GM23338 (cell line): ENCODE results near the gene SVOPL. TPM values are rescaled to one million over a fixed set of nuclear protein-coding genes. Genes with fewer than 3 reads are reported as not detected.

Experiments used
- ATAC-seq: fragments of 200-7000 bp; cut with Tn5 transposase; 3 replicates; pipeline ENCODE4 v1.9.1; 2020
- DNase-seq: peaks from one replicate; pipeline ENCODE4 v3.0.0-alpha.2; 2015; ENCODE audit warnings: low spot score
- H2AFZ ChIP-seq: fragments of 200-600 bp; sonication (generic); 2 replicates; pipeline ENCODE4 v1.8.0; 2016; ENCODE audit warnings: antibody characterized with exemption, mild to moderate bottlenecking, moderate library complexity
- H3F3A ChIP-seq: fragments of 200-600 bp; sonication (generic); replicated peaks from 2 replicates; pipeline ENCODE4 v1.8.0; 2017; ENCODE audit warnings: antibody characterized with exemption, mixed run types, low read depth
- H3K27ac ChIP-seq: fragments of 200-600 bp; sonication (generic); 2 replicates; pipeline ENCODE4 v1.6.1; 2016; ENCODE audit warnings: low read depth
- H3K27me3 ChIP-seq: fragments of 200-600 bp; sonication (generic); 2 replicates; pipeline ENCODE4 v1.8.0; 2016; ENCODE audit warnings: mild to moderate bottlenecking, mixed run types, moderate library complexity; ENCODE audit not compliant: insufficient read depth
- H3K36me3 ChIP-seq: fragments of 200-600 bp; sonication (generic); 2 replicates; pipeline ENCODE4 v1.8.0; 2016; ENCODE audit warnings: mild to moderate bottlenecking; ENCODE audit not compliant: insufficient read depth
- H3K4me1 ChIP-seq: fragments of 200-600 bp; sonication (generic); 2 replicates; pipeline ENCODE4 v1.8.0; 2016; ENCODE audit warnings: mild to moderate bottlenecking, moderate library complexity; ENCODE audit not compliant: insufficient read depth
- H3K4me2 ChIP-seq: fragments of 200-600 bp; sonication (generic); 2 replicates; pipeline ENCODE4 v1.7.1; 2017; ENCODE audit warnings: mixed run types
- H3K4me3 ChIP-seq: fragments of 200-600 bp; sonication (generic); 2 replicates; pipeline ENCODE4 v1.6.1; 2016; ENCODE audit warnings: mixed run types
- H3K79me2 ChIP-seq: fragments of 200-600 bp; sonication (generic); replicated peaks from 2 replicates; pipeline ENCODE4 v1.8.0; 2017; ENCODE audit warnings: mild to moderate bottlenecking; ENCODE audit not compliant: insufficient read depth
- H3K9me2 ChIP-seq: fragments of 200-600 bp; sonication (generic); 2 replicates; pipeline ENCODE4 v1.8.0; 2017; ENCODE audit not compliant: insufficient read depth
- H4K20me1 ChIP-seq: fragments of 200-600 bp; sonication (generic); replicated peaks from 2 replicates; pipeline ENCODE4 v1.8.0; 2017; ENCODE audit warnings: mild to moderate bottlenecking; ENCODE audit not compliant: insufficient read depth
- H3K27ac Mint-ChIP-seq: 2 replicates; pipeline ENCODE4 v1.8.0; 2020; ENCODE audit warnings: inconsistent platforms, mild to moderate bottlenecking, moderate library complexity, mixed read lengths
- H3K27me3 Mint-ChIP-seq: 3 replicates; pipeline ENCODE4 v1.8.0; 2022; ENCODE audit warnings: low read depth, mild to moderate bottlenecking, moderate library complexity, mixed read lengths, inconsistent platforms; ENCODE audit not compliant: insufficient read depth, poor library complexity
- H3K36me3 Mint-ChIP-seq: 3 replicates; pipeline ENCODE4 v1.8.0; 2021; ENCODE audit warnings: low read depth, mild to moderate bottlenecking, inconsistent platforms, moderate library complexity, mixed read lengths
- H3K4me1 Mint-ChIP-seq: 3 replicates; pipeline ENCODE4 v1.8.0; 2020; ENCODE audit warnings: mild to moderate bottlenecking, inconsistent platforms, mixed read lengths
- H3K4me3 Mint-ChIP-seq: 3 replicates; pipeline ENCODE4 v1.8.0; 2021; ENCODE audit warnings: moderate library complexity, mild to moderate bottlenecking, inconsistent platforms, mixed read lengths
- H3K9me3 Mint-ChIP-seq: 3 replicates; pipeline ENCODE4 v1.8.0; 2020; ENCODE audit warnings: moderate library complexity, mild to moderate bottlenecking, inconsistent platforms, mixed read lengths
- CREB1 ChIP-seq: fragments of 250-450 bp; sonication (Bioruptor Pico); IDR thresholded peaks from 2 replicates; pipeline ENCODE4 v1.5.0; 2020; ENCODE audit warnings: low read depth, mild to moderate bottlenecking, moderate library complexity
- CTCF ChIP-seq, 2 experiments: fragments of 200-600 bp in 1 of 2; sonication (generic) in 1 of 2; conservative IDR thresholded peaks; 2 replicates each; pipeline versions ENCODE4 v1.5.1 to v1.6.1; 2016 to 2017; ENCODE audit warnings: antibody characterized with exemption in 2 of 2, low read depth in 2 of 2, mild to moderate bottlenecking in 2 of 2, moderate library complexity in 1 of 2
- ETS1 ChIP-seq: IDR thresholded peaks from 2 replicates; pipeline ENCODE4 v1.6.1; 2016; ENCODE audit warnings: antibody characterized with exemption
- EZH2phosphoT487 ChIP-seq: fragments of 200-600 bp; sonication (generic); IDR thresholded peaks from one replicate; pipeline ENCODE4 v1.8.1; 2018; ENCODE audit warnings: antibody characterized with exemption; ENCODE audit not compliant: unreplicated experiment
- JUNB ChIP-seq: IDR thresholded peaks from one replicate; pipeline ENCODE4 v1.6.1; 2016; ENCODE audit warnings: antibody characterized with exemption; ENCODE audit not compliant: unreplicated experiment
- NANOG ChIP-seq: IDR thresholded peaks from 2 replicates; pipeline ENCODE4 v1.6.1; 2016; ENCODE audit warnings: antibody characterized with exemption, borderline replicate concordance
- POLR2AphosphoS5 ChIP-seq: IDR thresholded peaks from 2 replicates; pipeline ENCODE4 v1.6.1; 2016; ENCODE audit warnings: antibody characterized with exemption, low read depth
- REST ChIP-seq: IDR thresholded peaks from one replicate; pipeline ENCODE4 v1.6.1; 2018; ENCODE audit warnings: antibody characterized with exemption; ENCODE audit not compliant: unreplicated experiment
- STAT1 ChIP-seq: IDR thresholded peaks from one replicate; pipeline ENCODE4 v1.6.1; 2016; ENCODE audit warnings: antibody characterized with exemption; ENCODE audit not compliant: unreplicated experiment
- ZNF114 ChIP-seq: fragments of 250-450 bp; sonication (Bioruptor Pico); IDR thresholded peaks from 2 replicates; pipeline ENCODE4 v1.5.0; 2020; ENCODE audit warnings: mild to moderate bottlenecking, moderate library complexity
- ZNF331 ChIP-seq: fragments of 250-450 bp; sonication (Bioruptor Pico); IDR thresholded peaks from 2 replicates; pipeline ENCODE4 v1.5.0; 2020; ENCODE audit warnings: low read depth, mild to moderate bottlenecking, moderate library complexity
- polyA plus RNA-seq: library from polyadenylated mRNA; unstranded; fragments of >200 nt; fragmentation: Nextera tagmentation; extraction: Ambion mirVana; gene quantifications from 2 replicates; pipeline ENCODE4 v1.2.1, GENCODE V29; 2016
- total RNA-seq: library from RNA; depleted of rRNA; stranded (reverse); fragments of >200 nt; shearing (Covaris generic); gene quantifications from 2 replicates; pipeline ENCODE4 v1.2.3, GENCODE V29; 2014
- TF ChIP-seq, protein P1 (sequence below): fragments of 250-450 bp; sonication (Bioruptor Pico); IDR thresholded peaks from 2 replicates; pipeline ENCODE4 v1.5.0; 2020; ENCODE audit warnings: mild to moderate bottlenecking, moderate library complexity

The SVOPL gene
- total and polyA plus RNA-seq, 2 experiments from 2014 or later = 1.4 to 2.1 TPM

DNA sequence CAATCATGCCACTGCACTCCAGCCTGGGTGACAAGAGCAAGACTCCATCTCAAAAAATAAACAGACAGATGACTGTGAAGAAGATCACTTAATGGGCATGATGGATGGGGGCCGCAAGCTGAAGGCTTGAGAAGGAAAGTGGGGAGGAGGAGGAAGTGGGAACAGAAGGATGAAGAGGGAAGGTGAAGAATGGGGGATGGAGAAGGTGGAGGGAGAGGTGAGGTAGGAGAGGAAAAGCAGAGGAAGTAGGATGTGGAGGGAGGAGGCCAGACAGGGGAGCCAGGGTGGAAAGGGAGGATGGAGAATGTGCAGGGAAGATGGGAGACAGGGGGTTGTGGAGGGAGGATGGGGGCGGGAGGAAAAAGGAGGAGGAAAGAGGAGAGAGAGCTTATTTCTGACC, 68.8 kb downstream of the SVOPL start:
- DNase-seq = no peak
- Mint-ChIP-seq H3K27me3 (no peaks in the 10 kb centered on the region), H3K27ac (no peak overlapping the region), H3K9me3 (no peaks in the 10 kb centered on the region), H3K4me1 (peaks cover 9% of the 10 kb centered on the region), H3K36me3 (no peaks in the 10 kb centered on the region), H3K4me3 (no peak overlapping the region)
- Histone ChIP-seq H4K20me1 (no peaks in the 10 kb centered on the region), H2AFZ (no peak overlapping the region), H3K4me3 (no peak overlapping the region), H3K27me3 (no peaks in the 10 kb centered on the region), H3K9me2 (no peaks in the 10 kb centered on the region), H3K79me2 (no peaks in the 10 kb centered on the region), H3K4me2 (no peak overlapping the region), H3F3A (no peaks in the 10 kb centered on the region), H3K4me1 (peaks cover 3% of the 10 kb centered on the region; the same call in 1 of the 2 replicates), H3K27ac (no peak overlapping the region), H3K36me3 (no peaks in the 10 kb centered on the region)
- ATAC-seq = no peak
- TF ChIP-seq STAT1 = no peak
- no peak for TF ChIP-seq ZNF331 (CRISPR knock-in tag)
- TF ChIP-seq POLR2AphosphoS5 = no peak
- no peak for TF ChIP-seq CREB1
- no peak for TF ChIP-seq EZH2phosphoT487
- no peak for TF ChIP-seq CTCF (conservative IDR thresholded peaks at IDR 0.05; ENCODE audit: low read depth in 2 of 2)
- no peak for TF ChIP-seq REST
- TF ChIP-seq JUNB = no peak
- no peak for TF ChIP-seq NANOG
- TF ChIP-seq, protein P1, sequence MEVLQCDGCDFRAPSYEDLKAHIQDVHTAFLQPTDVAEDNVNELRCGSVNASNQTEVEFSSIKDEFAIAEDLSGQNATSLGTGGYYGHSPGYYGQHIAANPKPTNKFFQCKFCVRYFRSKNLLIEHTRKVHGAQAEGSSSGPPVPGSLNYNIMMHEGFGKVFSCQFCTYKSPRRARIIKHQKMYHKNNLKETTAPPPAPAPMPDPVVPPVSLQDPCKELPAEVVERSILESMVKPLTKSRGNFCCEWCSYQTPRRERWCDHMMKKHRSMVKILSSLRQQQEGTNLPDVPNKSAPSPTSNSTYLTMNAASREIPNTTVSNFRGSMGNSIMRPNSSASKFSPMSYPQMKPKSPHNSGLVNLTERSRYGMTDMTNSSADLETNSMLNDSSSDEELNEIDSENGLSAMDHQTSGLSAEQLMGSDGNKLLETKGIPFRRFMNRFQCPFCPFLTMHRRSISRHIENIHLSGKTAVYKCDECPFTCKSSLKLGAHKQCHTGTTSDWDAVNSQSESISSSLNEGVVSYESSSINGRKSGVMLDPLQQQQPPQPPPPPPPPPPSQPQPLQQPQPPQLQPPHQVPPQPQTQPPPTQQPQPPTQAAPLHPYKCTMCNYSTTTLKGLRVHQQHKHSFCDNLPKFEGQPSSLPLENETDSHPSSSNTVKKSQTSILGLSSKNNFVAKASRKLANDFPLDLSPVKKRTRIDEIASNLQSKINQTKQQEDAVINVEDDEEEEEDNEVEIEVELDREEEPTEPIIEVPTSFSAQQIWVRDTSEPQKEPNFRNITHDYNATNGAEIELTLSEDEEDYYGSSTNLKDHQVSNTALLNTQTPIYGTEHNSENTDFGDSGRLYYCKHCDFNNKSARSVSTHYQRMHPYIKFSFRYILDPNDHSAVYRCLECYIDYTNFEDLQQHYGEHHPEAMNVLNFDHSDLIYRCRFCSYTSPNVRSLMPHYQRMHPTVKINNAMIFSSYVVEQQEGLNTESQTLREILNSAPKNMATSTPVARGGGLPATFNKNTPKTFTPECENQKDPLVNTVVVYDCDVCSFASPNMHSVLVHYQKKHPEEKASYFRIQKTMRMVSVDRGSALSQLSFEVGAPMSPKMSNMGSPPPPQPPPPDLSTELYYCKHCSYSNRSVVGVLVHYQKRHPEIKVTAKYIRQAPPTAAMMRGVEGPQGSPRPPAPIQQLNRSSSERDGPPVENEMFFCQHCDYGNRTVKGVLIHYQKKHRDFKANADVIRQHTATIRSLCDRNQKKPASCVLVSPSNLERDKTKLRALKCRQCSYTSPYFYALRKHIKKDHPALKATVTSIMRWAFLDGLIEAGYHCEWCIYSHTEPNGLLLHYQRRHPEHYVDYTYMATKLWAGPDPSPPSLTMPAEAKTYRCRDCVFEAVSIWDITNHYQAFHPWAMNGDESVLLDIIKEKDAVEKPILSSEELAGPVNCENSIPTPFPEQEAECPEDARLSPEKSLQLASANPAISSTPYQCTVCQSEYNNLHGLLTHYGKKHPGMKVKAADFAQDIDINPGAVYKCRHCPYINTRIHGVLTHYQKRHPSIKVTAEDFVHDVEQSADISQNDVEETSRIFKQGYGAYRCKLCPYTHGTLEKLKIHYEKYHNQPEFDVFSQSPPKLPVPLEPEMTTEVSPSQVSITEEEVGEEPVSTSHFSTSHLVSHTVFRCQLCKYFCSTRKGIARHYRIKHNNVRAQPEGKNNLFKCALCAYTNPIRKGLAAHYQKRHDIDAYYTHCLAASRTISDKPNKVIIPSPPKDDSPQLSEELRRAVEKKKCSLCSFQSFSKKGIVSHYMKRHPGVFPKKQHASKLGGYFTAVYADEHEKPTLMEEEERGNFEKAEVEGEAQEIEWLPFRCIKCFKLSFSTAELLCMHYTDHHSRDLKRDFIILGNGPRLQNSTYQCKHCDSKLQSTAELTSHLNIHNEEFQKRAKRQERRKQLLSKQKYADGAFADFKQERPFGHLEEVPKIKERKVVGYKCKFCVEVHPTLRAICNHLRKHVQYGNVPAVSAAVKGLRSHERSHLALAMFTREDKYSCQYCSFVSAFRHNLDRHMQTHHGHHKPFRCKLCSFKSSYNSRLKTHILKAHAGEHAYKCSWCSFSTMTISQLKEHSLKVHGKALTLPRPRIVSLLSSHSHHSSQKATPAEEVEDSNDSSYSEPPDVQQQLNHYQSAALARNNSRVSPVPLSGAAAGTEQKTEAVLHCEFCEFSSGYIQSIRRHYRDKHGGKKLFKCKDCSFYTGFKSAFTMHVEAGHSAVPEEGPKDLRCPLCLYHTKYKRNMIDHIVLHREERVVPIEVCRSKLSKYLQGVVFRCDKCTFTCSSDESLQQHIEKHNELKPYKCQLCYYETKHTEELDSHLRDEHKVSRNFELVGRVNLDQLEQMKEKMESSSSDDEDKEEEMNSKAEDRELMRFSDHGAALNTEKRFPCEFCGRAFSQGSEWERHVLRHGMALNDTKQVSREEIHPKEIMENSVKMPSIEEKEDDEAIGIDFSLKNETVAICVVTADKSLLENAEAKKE = no peak
- no peak for TF ChIP-seq ZNF114
- no peak for TF ChIP-seq ETS1
